Thyroid gland (tissue), 4 donors: Measurements from ENCODE around the gene CCSAP. TPM values are rescaled to one million over a fixed set of nuclear protein-coding genes. Genes with fewer than 3 reads are reported as not detected.

Experiments used
- DNase-seq, 2 donors: peaks; one replicate each; pipeline ENCODE4 v3.0.0-alpha.2; 2019
- H3K27ac ChIP-seq, 3 donors: fragments of 200-600 bp; sonication (generic); 1 replicate in 2 of 3; 2 replicates in 1 of 3; pipeline ENCODE4 v1.5.1; 2016 to 2019; ENCODE audit warnings: mild to moderate bottlenecking in 1 of 3, moderate library complexity in 1 of 3
- H3K27me3 ChIP-seq: fragments of 200-600 bp; sonication (generic); one replicate; pipeline ENCODE4 v1.5.1; 2019
- H3K36me3 ChIP-seq, 2 donors: fragments of 200-600 bp; sonication (generic); one replicate each; pipeline ENCODE4 v1.5.1; 2016 to 2019
- H3K4me1 ChIP-seq, 2 donors: fragments of 200-600 bp; sonication (generic); one replicate each; pipeline ENCODE4 v1.5.1; 2017 to 2019
- H3K4me3 ChIP-seq, 3 donors: fragments of 200-600 bp; sonication (generic); replicated peaks in 1 of 3; 1 replicate in 2 of 3; 2 replicates in 1 of 3; pipeline ENCODE4 v1.5.1; 2016; ENCODE audit warnings: mild to moderate bottlenecking in 1 of 3
- H3K9me3 ChIP-seq: fragments of 200-600 bp; sonication (generic); one replicate; pipeline ENCODE4 v1.5.1; 2017
- CTCF ChIP-seq, 6 experiments: fragments of 200-600 bp in 3 of 6; fragments of 450-650 bp in 3 of 6; sonication (generic) in 3 of 6; IDR thresholded peaks; one replicate each; pipeline ENCODE4 v1.5.1; 2016 to 2019; ENCODE audit warnings: antibody characterized with exemption in 6 of 6, mild to moderate bottlenecking in 2 of 6, inconsistent platforms in 1 of 6, moderate library complexity in 1 of 6
- POLR2A ChIP-seq, 2 donors: fragments of 450-650 bp; IDR thresholded peaks; one replicate each; pipeline ENCODE4 v1.6.1; 2017; ENCODE audit warnings: antibody characterized with exemption in 2 of 2, mild to moderate bottlenecking in 2 of 2, moderate library complexity in 1 of 2
- WGBS, 2 donors: methylation state at CpG; one replicate each; pipeline ENCODE4 v1.1.5; 2017; 5-methylcytosine and 5-hydroxymethylcytosine counted together
- intact Hi-C: fragments of 100-400 bp; cut with DNase I; formaldehyde crosslinking; loops from one replicate; pipeline ENCODE4 v1.15.1; 2023
- total RNA-seq, 4 donors: library from RNA; depleted of rRNA; stranded (reverse); fragments of >200 nt; gene quantifications; one replicate each; pipeline ENCODE4 v1.2.3, GENCODE V29; 2016

Gene CCSAP
- total RNA-seq, 4 donors from 2014 or later = 2.1 to 3.6 (median 2.9) TPM

GRCh38 chr1:229278120-229278741 lies 64.6 kb downstream of the CCSAP start:
- peaks cover 11 to 14% of the 10 kb centered on the region in 2 donors for H3K4me1 ChIP-seq
- H3K27ac ChIP-seq = no peak overlapping the region
- H3K9me3 ChIP-seq = no peaks in the 10 kb centered on the region
- H3K36me3 ChIP-seq = no peaks in the 10 kb centered on the region
- intact Hi-C loops = loop anchor here (10.0 kb wide), 1 partner anchor 57 kb away; no protein-coding TSS in a partner anchor
- DNase-seq = no peak
- 96 to 97% methylated on average over 2 of the region's 2 CpGs for WGBS, 2 donors
- H3K27me3 ChIP-seq = no peaks in the 10 kb centered on the region
- TF ChIP-seq CTCF (IDR thresholded peaks at IDR 0.05) = no peak
- no peak for TF ChIP-seq POLR2A (IDR thresholded peaks at IDR 0.05)
- no peak overlapping the region for H3K4me3 ChIP-seq

- intact Hi-C loops = loop anchor here (10.0 kb wide), 1 partner anchor 60 kb away; no protein-coding TSS in a partner anchor
- 94 to 97% methylated on average over 2 of the region's 2 CpGs for WGBS, 2 donors
Observed at GRCh38 chr1:229275005-229275404, 67.8 kb downstream of the CCSAP start.

GRCh38 chr1:229273507-229274232 lies 69.2 kb downstream of the CCSAP start:
- DNase-seq = no peak
- H3K4me1 ChIP-seq = peaks cover 37 to 51% of the 10 kb centered on the region in 2 donors
- H3K4me3 ChIP-seq = no peak overlapping the region
- no peaks in the 10 kb centered on the region for H3K36me3 ChIP-seq
- H3K27me3 ChIP-seq = no peaks in the 10 kb centered on the region
- peak overlapping the region in 1 of 3 donors; percentile 28 for H3K27ac ChIP-seq
- WGBS, 2 donors = 91 to 93% methylated on average over 7 of the region's 7 CpGs
- intact Hi-C loops = loop anchor here (10.0 kb wide), 1 partner anchor 61 kb away; no protein-coding TSS in a partner anchor
- no peak for TF ChIP-seq POLR2A (IDR thresholded peaks at IDR 0.05)
- TF ChIP-seq CTCF (IDR thresholded peaks at IDR 0.05) = no peak
- no peaks in the 10 kb centered on the region for H3K9me3 ChIP-seq

More at GRCh38 chr1:229275005-229275404, 67.8 kb downstream of the CCSAP start:
- TF ChIP-seq POLR2A (IDR thresholded peaks at IDR 0.05) (no peak), CTCF (IDR thresholded peaks at IDR 0.05) (no peak)
- Histone ChIP-seq H3K27me3 (no peaks in the 10 kb centered on the region), H3K4me3 (no peak overlapping the region), H3K36me3 (no peaks in the 10 kb centered on the region), H3K9me3 (no peaks in the 10 kb centered on the region), H3K27ac (no peak overlapping the region), H3K4me1 (peaks cover 29 to 38% of the 10 kb centered on the region in 2 donors)
- no peak for DNase-seq

GRCh38 chr1:229272164-229273158 lies 70.4 kb downstream of the CCSAP start:
- H3K27me3 ChIP-seq = no peaks in the 10 kb centered on the region
- peak overlapping the region in 2 of 3 donors; percentile 82 to 83 for H3K27ac ChIP-seq
- intact Hi-C loops = loop anchor here (10.0 kb wide), 1 partner anchor 62 kb away; no protein-coding TSS in a partner anchor
- H3K9me3 ChIP-seq = no peaks in the 10 kb centered on the region
- no peaks in the 10 kb centered on the region for H3K36me3 ChIP-seq
- peak overlapping the region in 2 of 3 donors; percentile 2 to 58 for H3K4me3 ChIP-seq
- no peak for DNase-seq
- H3K4me1 ChIP-seq = peaks cover 45 to 58% of the 10 kb centered on the region in 2 donors
- 49 to 52% methylated on average over 11 of the region's 11 CpGs for WGBS, 2 donors
- TF ChIP-seq POLR2A (IDR thresholded peaks at IDR 0.05) (no peak), CTCF (IDR thresholded peaks at IDR 0.05) (no peak)
